Caco-2 (cell line): ENCODE measurements around the gene CRYGB. TPM values are rescaled to one million over a fixed set of nuclear protein-coding genes. Genes with fewer than 3 reads are reported as not detected.

Experiments used
- BruUV-seq: library from RNA; stranded (reverse); fragments of 400-500 nt; replicated peaks from 2 replicates; lab custom pipeline; 2021; lab: Mats Ljungman, UMichigan
- CTCF ChIA-PET: fragments of 300-600 bp; sonication (Branson Sonifier 250); formaldehyde crosslinking; loops from one replicate; lab custom pipeline; 2022; ENCODE audit warnings: antibody characterized with exemption; lab: Charles Lee
- POLR2A ChIA-PET: fragments of 300-600 bp; sonication (Branson Sonifier 250); formaldehyde crosslinking; loops from one replicate; lab custom pipeline; 2022; ENCODE audit warnings: antibody characterized with exemption; lab: Charles Lee
- DNase-seq, 2 experiments: peaks; one replicate each; pipeline versions ENCODE4 v3.0.0 to v3.0.0-alpha.2; 2020 to 2022
- H3K27me3 ChIP-seq: replicated peaks from 2 replicates; pipeline ENCODE4 v1.6.0; 2011; ENCODE audit warnings: low read length; ENCODE audit not compliant: control insufficient read depth, insufficient read depth
- H3K36me3 ChIP-seq: 2 replicates; pipeline ENCODE4 v1.5.1; 2011; ENCODE audit warnings: low read length; ENCODE audit not compliant: control insufficient read depth, insufficient read depth
- H3K4me1 ChIP-seq: fragments of 250-450 bp; sonication (Bioruptor Pico); 2 replicates; pipeline ENCODE4 v1.5.1; 2020; ENCODE audit warnings: mild to moderate bottlenecking
- H3K4me3 ChIP-seq: 2 replicates; pipeline ENCODE4 v1.5.1; 2011; ENCODE audit warnings: low read depth, mild to moderate bottlenecking, control low read depth, low read length
- H3K9me3 ChIP-seq: fragments of 250-450 bp; sonication (Bioruptor Pico); 2 replicates; pipeline ENCODE4 v1.5.1; 2020; ENCODE audit warnings: mild to moderate bottlenecking, moderate library complexity
- H3K27ac Mint-ChIP-seq: one replicate; pipeline ENCODE4 v1.8.0; 2022; ENCODE audit warnings: mixed read lengths; ENCODE audit not compliant: unreplicated experiment
- H3K27me3 Mint-ChIP-seq: one replicate; pipeline ENCODE4 v1.8.0; 2022; ENCODE audit warnings: mixed read lengths; ENCODE audit not compliant: insufficient read depth, unreplicated experiment
- H3K36me3 Mint-ChIP-seq: one replicate; pipeline ENCODE4 v1.8.0; 2022; ENCODE audit warnings: mild to moderate bottlenecking, mixed read lengths; ENCODE audit not compliant: insufficient read depth, unreplicated experiment
- H3K4me1 Mint-ChIP-seq: one replicate; pipeline ENCODE4 v1.8.0; 2022; ENCODE audit warnings: low read depth, mixed read lengths; ENCODE audit not compliant: unreplicated experiment
- H3K4me3 Mint-ChIP-seq: one replicate; pipeline ENCODE4 v1.8.0; 2022; ENCODE audit warnings: mild to moderate bottlenecking, moderate library complexity, mixed read lengths; ENCODE audit not compliant: unreplicated experiment
- H3K9me3 Mint-ChIP-seq: one replicate; pipeline ENCODE4 v1.8.0; 2022; ENCODE audit warnings: mixed read lengths; ENCODE audit not compliant: unreplicated experiment
- intact Hi-C: fragments of 100-400 bp; cut with micrococcal nuclease; formaldehyde crosslinking; loops from one replicate; pipeline ENCODE4 v1.10.0; 2022; ENCODE audit not compliant: unreplicated experiment
- total RNA-seq: library from RNA; stranded (reverse); gene quantifications from 2 replicates; pipeline ENCODE4 v1.2.3, GENCODE V29; 2022
- TF ChIP-seq, protein P1 (sequence below), 2 experiments: fragments of 200-600 bp in 1 of 2; IDR thresholded peaks; 1 replicate in 1 of 2; 2 replicates in 1 of 2; pipeline versions ENCODE4 v1.5.1 to v1.8.0; 2011 to 2022; ENCODE audit warnings: antibody characterized with exemption in 1 of 2, control low read depth in 1 of 2, inconsistent platforms in 1 of 2, low read depth in 1 of 2, low read length in 1 of 2, mild to moderate bottlenecking in 1 of 2, moderate library complexity in 1 of 2; ENCODE audit not compliant: insufficient read depth in 1 of 2, severe bottlenecking in 1 of 2, unreplicated experiment in 1 of 2

Gene CRYGB
- total RNA-seq, 1 experiment from 2014 or later: not detected

DNA sequence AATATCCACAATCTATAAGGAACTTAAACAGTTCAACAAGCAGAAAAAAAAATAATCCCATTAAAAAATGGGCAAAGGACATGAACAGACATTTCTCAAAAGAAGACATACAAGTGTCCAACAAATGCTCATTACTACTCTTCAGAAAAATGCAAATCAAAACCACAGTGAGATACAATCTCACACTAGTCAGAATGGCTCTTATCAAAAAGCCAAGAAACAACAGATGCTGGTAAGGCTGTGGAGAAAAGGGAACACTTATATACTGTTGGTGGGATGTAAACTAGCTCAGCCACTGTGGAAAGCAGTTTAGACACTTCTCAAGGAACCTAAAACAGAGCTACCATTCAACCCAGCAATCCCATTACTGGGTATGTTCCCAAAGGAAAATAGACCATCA is 7.2 kb upstream of the CRYGB start:
- Mint-ChIP-seq H3K27ac (no peak overlapping the region), H3K4me1 (no peaks in the 10 kb centered on the region), H3K4me3 (no peak overlapping the region), H3K36me3 (no peaks in the 10 kb centered on the region), H3K9me3 (peaks cover 10% of the 10 kb centered on the region), H3K27me3 (no peaks in the 10 kb centered on the region)
- CTCF ChIA-PET: no interaction called here
- Histone ChIP-seq H3K9me3 (no peaks in the 10 kb centered on the region), H3K4me1 (no peaks in the 10 kb centered on the region), H3K4me3 (no peak overlapping the region), H3K36me3 (no peaks in the 10 kb centered on the region), H3K27me3 (no peaks in the 10 kb centered on the region)
- intact Hi-C loops: no loop called here
- DNase-seq: no peak
- POLR2A ChIA-PET: no interaction called here
- no TSS peak for BruUV-seq
- TF ChIP-seq, protein P1, sequence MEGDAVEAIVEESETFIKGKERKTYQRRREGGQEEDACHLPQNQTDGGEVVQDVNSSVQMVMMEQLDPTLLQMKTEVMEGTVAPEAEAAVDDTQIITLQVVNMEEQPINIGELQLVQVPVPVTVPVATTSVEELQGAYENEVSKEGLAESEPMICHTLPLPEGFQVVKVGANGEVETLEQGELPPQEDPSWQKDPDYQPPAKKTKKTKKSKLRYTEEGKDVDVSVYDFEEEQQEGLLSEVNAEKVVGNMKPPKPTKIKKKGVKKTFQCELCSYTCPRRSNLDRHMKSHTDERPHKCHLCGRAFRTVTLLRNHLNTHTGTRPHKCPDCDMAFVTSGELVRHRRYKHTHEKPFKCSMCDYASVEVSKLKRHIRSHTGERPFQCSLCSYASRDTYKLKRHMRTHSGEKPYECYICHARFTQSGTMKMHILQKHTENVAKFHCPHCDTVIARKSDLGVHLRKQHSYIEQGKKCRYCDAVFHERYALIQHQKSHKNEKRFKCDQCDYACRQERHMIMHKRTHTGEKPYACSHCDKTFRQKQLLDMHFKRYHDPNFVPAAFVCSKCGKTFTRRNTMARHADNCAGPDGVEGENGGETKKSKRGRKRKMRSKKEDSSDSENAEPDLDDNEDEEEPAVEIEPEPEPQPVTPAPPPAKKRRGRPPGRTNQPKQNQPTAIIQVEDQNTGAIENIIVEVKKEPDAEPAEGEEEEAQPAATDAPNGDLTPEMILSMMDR (IDR thresholded peaks at IDR 0.05; ENCODE audit: insufficient read depth in 1 of 2, low read depth in 1 of 2, low read length in 1 of 2, severe bottlenecking in 1 of 2, unreplicated experiment in 1 of 2): no peak

DNA sequence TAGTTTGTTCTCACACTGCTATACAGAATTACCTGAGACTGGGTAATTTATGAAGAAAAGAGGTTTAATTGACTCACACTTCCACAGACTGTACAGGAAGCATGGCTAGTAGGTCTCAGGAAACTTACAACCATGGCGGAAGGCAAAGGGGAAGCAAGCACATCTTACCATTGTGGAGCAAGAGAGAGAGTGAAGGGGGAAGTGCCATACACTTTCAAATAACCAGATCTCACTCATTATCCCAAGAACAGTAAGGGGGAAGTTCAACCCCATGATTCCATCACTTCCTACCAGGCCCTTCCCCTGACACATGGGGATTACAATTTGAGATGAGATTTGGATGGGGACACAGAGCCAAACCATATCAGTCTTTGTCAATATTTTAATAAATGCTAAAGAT is 5.0 kb upstream of the CRYGB start:
- Mint-ChIP-seq H3K27ac (no peak overlapping the region), H3K4me3 (no peak overlapping the region), H3K9me3 (peaks cover 10% of the 10 kb centered on the region), H3K36me3 (no peaks in the 10 kb centered on the region), H3K27me3 (no peaks in the 10 kb centered on the region), H3K4me1 (peaks cover 7% of the 10 kb centered on the region)
- no TSS peak for BruUV-seq
- H3K4me1 ChIP-seq: no peaks in the 10 kb centered on the region
- CTCF ChIA-PET: no interaction called here
- DNase-seq: no peak
- H3K4me3 ChIP-seq: no peak overlapping the region
- no peaks in the 10 kb centered on the region for H3K36me3 ChIP-seq
- intact Hi-C loops: no loop called here
- no peaks in the 10 kb centered on the region for H3K9me3 ChIP-seq
- POLR2A ChIA-PET: no interaction called here
- H3K27me3 ChIP-seq: no peaks in the 10 kb centered on the region
- TF ChIP-seq, protein P1 (IDR thresholded peaks at IDR 0.05; ENCODE audit: insufficient read depth in 1 of 2, low read depth in 1 of 2, low read length in 1 of 2, severe bottlenecking in 1 of 2, unreplicated experiment in 1 of 2): no peak

DNA sequence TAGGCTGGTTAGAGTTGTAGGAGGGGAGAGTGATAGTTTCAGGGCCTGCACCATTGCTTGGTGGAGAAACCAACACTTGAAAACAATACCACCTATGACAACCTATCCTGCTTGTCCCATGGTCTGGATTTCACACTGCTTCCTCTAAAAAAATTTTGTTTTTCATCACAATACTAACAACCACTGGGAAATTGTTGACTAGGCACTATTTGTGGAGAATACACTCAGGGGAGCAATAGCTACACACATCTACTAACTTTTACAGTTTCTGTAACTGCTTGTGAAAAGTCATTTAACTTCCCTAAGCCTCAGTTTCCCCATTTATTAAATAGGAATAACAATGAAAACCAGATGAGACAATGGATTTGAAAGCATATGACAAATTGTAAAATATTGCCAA is 4.1 kb upstream of the CRYGB start:
- intact Hi-C loops: no loop called here
- Histone ChIP-seq H3K4me1 (no peaks in the 10 kb centered on the region), H3K36me3 (no peaks in the 10 kb centered on the region), H3K4me3 (no peak overlapping the region), H3K27me3 (no peaks in the 10 kb centered on the region), H3K9me3 (no peaks in the 10 kb centered on the region)
- Mint-ChIP-seq H3K4me1 (peaks cover 7% of the 10 kb centered on the region), H3K36me3 (no peaks in the 10 kb centered on the region), H3K27ac (no peak overlapping the region), H3K9me3 (peaks cover 10% of the 10 kb centered on the region), H3K4me3 (no peak overlapping the region), H3K27me3 (no peaks in the 10 kb centered on the region)
- ChIA-PET CTCF (interaction anchor here (0.6 to 1.2 kb wide), 2 partner anchors 48 to 730 kb away, joined by 3 to 4 read pairs; no protein-coding TSS in a partner anchor), POLR2A (no interaction called here)
- TF ChIP-seq, protein P1 (IDR thresholded peaks at IDR 0.05; ENCODE audit: insufficient read depth in 1 of 2, low read depth in 1 of 2, low read length in 1 of 2, severe bottlenecking in 1 of 2, unreplicated experiment in 1 of 2): no peak
- no peak for DNase-seq
- BruUV-seq: no TSS peak
